PC-9 (cell line): ENCODE data around the gene ASCL2. TPM values are rescaled to one million over a fixed set of nuclear protein-coding genes. Genes with fewer than 3 reads are reported as not detected.

Experiments
- BruUV-seq: library from RNA; stranded (reverse); fragments of 400-500 nt; replicated peaks from 2 replicates; lab custom pipeline; 2021; lab: Mats Ljungman, UMichigan
- CTCF ChIA-PET: fragments of 300-600 bp; sonication (Branson Sonifier 250); formaldehyde crosslinking; loops from one replicate; lab custom pipeline; 2022; ENCODE audit warnings: antibody characterized with exemption; lab: Charles Lee
- POLR2A ChIA-PET: fragments of 300-600 bp; sonication (Branson Sonifier 250); formaldehyde crosslinking; loops from one replicate; lab custom pipeline; 2022; ENCODE audit warnings: antibody characterized with exemption; ENCODE audit not compliant: unreplicated experiment; lab: Charles Lee
- DNase-seq, 2 experiments: peaks; one replicate each; pipeline versions ENCODE4 v3.0.0 to v3.0.0-alpha.2; 2015 to 2022; ENCODE audit warnings: mixed read lengths in 1 of 2
- H2AFZ ChIP-seq: fragments of 200-600 bp; sonication (generic); 2 replicates; pipeline ENCODE4 v1.8.1; 2017; ENCODE audit warnings: antibody characterized with exemption
- H3F3A ChIP-seq: fragments of 200-600 bp; sonication (generic); 2 replicates; pipeline ENCODE4 v1.8.1; 2017; ENCODE audit warnings: antibody characterized with exemption, mild to moderate bottlenecking, low read depth; ENCODE audit not compliant: insufficient read depth
- H3K27ac ChIP-seq: fragments of 200-600 bp; sonication (generic); 2 replicates; pipeline ENCODE4 v1.6.1; 2016; ENCODE audit warnings: mixed run types
- H3K27me3 ChIP-seq: fragments of 200-600 bp; sonication (generic); 2 replicates; pipeline ENCODE4 v1.6.1; 2016; ENCODE audit warnings: low read depth, mixed run types; ENCODE audit not compliant: insufficient read depth
- H3K36me3 ChIP-seq: fragments of 200-600 bp; sonication (generic); 2 replicates; pipeline ENCODE4 v1.6.1; 2016; ENCODE audit warnings: low read depth, mixed run types
- H3K4me1 ChIP-seq: fragments of 200-600 bp; sonication (generic); replicated peaks from 2 replicates; pipeline ENCODE4 v1.6.1; 2016; ENCODE audit warnings: mixed run types; ENCODE audit not compliant: insufficient read depth
- H3K4me2 ChIP-seq: fragments of 200-600 bp; sonication (generic); 2 replicates; pipeline ENCODE4 v1.6.1; 2017; ENCODE audit warnings: mixed run types
- H3K4me3 ChIP-seq: fragments of 200-600 bp; sonication (generic); 2 replicates; pipeline ENCODE4 v1.6.1; 2016; ENCODE audit warnings: mixed run types
- H3K79me2 ChIP-seq: fragments of 200-600 bp; sonication (generic); 2 replicates; pipeline ENCODE4 v1.6.1; 2017; ENCODE audit warnings: low read depth, mixed run types
- H3K9me2 ChIP-seq: fragments of 200-600 bp; sonication (generic); 2 replicates; pipeline ENCODE4 v1.8.1; 2017; ENCODE audit warnings: mild to moderate bottlenecking; ENCODE audit not compliant: insufficient read depth
- H3K9me3 ChIP-seq: fragments of 200-600 bp; sonication (generic); 2 replicates; pipeline ENCODE4 v1.8.1; 2016; ENCODE audit warnings: low read depth; ENCODE audit not compliant: insufficient read depth
- H4K20me1 ChIP-seq: fragments of 200-600 bp; sonication (generic); 2 replicates; pipeline ENCODE4 v1.8.1; 2017; ENCODE audit not compliant: insufficient read depth
- CTCF ChIP-seq: fragments of 200-600 bp; sonication (generic); conservative IDR thresholded peaks from 2 replicates; pipeline ENCODE4 v1.6.1; 2017; ENCODE audit warnings: mixed run types, antibody characterized with exemption, mild to moderate bottlenecking, moderate library complexity
- EZH2 ChIP-seq: fragments of 200-600 bp; sonication (generic); IDR thresholded peaks from 2 replicates; pipeline ENCODE4 v1.8.0; 2017; ENCODE audit warnings: antibody characterized with exemption, low read depth
- intact Hi-C: fragments of 100-400 bp; cut with micrococcal nuclease; formaldehyde crosslinking; loops from one replicate; pipeline ENCODE4 v1.10.0; 2022; ENCODE audit not compliant: unreplicated experiment
- total RNA-seq: library from RNA; stranded (reverse); gene quantifications from 2 replicates; pipeline ENCODE4 v1.2.3, GENCODE V29; 2021

The ASCL2 gene
- total RNA-seq, 1 experiment from 2014 or later = not detected

GRCh38 chr11:2302896-2303626 lies 32.7 kb upstream of the ASCL2 start:
- TF ChIP-seq CTCF (no peak), EZH2 (no peak)
- Histone ChIP-seq H3K4me1 (no peaks in the 10 kb centered on the region), H3K27me3 (no peaks in the 10 kb centered on the region), H3F3A (no peaks in the 10 kb centered on the region), H3K27ac (no peak overlapping the region), H3K4me3 (no peak overlapping the region), H3K9me3 (no peaks in the 10 kb centered on the region), H2AFZ (no peak overlapping the region), H3K4me2 (no peak overlapping the region), H4K20me1 (no peaks in the 10 kb centered on the region), H3K9me2 (no peaks in the 10 kb centered on the region), H3K36me3 (no peaks in the 10 kb centered on the region), H3K79me2 (no peaks in the 10 kb centered on the region)
- DNase-seq = no peak
- ChIA-PET POLR2A (interaction anchor here (0.7 kb wide), 1 partner anchor 8 kb away, joined by 3 read pairs; no protein-coding TSS in a partner anchor), CTCF (no interaction called here)
- BruUV-seq = no TSS peak
- intact Hi-C loops = no loop called here

GRCh38 chr11:2302306-2302895 lies 32.0 kb upstream of the ASCL2 start:
- Histone ChIP-seq H3K36me3 (no peaks in the 10 kb centered on the region), H3K4me3 (no peak overlapping the region), H3K4me1 (no peaks in the 10 kb centered on the region), H3K4me2 (no peak overlapping the region), H3K79me2 (no peaks in the 10 kb centered on the region), H3F3A (no peaks in the 10 kb centered on the region), H3K27ac (no peak overlapping the region), H3K9me2 (no peaks in the 10 kb centered on the region), H2AFZ (no peak overlapping the region), H3K9me3 (no peaks in the 10 kb centered on the region), H4K20me1 (no peaks in the 10 kb centered on the region), H3K27me3 (no peaks in the 10 kb centered on the region)
- DNase-seq = no peak
- intact Hi-C loops = no loop called here
- ChIA-PET CTCF (no interaction called here), POLR2A (interaction anchor here (0.7 kb wide), 1 partner anchor 8 kb away, joined by 3 read pairs; no protein-coding TSS in a partner anchor)
- no TSS peak for BruUV-seq
- TF ChIP-seq CTCF = no peak
- no peak for TF ChIP-seq EZH2

GRCh38 chr11:2301631-2302305 lies 31.4 kb upstream of the ASCL2 start, which contains the start of the genes C11orf21 and TSPAN32:
Gene C11orf21 (minus strand): TSS chr11:2301918. CDS start chr11:2301808, 110 bp downstream.
Gene TSPAN32 (plus strand): TSS chr11:2302013. CDS start chr11:2302150, 137 bp downstream.
- H3K4me3 ChIP-seq = no peak within 1 kb of the TSS
- DNase-seq = no peak
- H3K4me1 ChIP-seq = no peaks in the 10 kb centered on the region
- H3K27me3 ChIP-seq = no peaks in the 10 kb centered on the region
- H3K79me2 ChIP-seq = no peaks in the 10 kb centered on the region
- ChIA-PET CTCF (interaction anchor here (0.7 kb wide), 1 partner anchor 39 kb away, joined by 6 read pairs; no protein-coding TSS in a partner anchor), POLR2A (no interaction called here)
- no peaks in the 10 kb centered on the region for H3F3A ChIP-seq
- H3K27ac ChIP-seq = no peak within 1 kb of the TSS
- no peaks in the 10 kb centered on the region for H3K9me3 ChIP-seq
- TF ChIP-seq CTCF (no peak), EZH2 (no peak)
- H3K9me2 ChIP-seq = no peaks in the 10 kb centered on the region
- no peak within 1 kb of the TSS for H2AFZ ChIP-seq
- intact Hi-C loops = no loop called here
- no peaks in the 10 kb centered on the region for H3K36me3 ChIP-seq
- no peak within 1 kb of the TSS for H3K4me2 ChIP-seq
- no peaks in the 10 kb centered on the region for H4K20me1 ChIP-seq
- BruUV-seq = no TSS peak
